ENCODE results near the gene GALNT16. TPM values are rescaled to one million over a fixed set of nuclear protein-coding genes. Genes with fewer than 3 reads are reported as not detected.

Gene GALNT16
- total RNA-seq, 1 experiment from 2014 or later: 4.0 TPM

DNA sequence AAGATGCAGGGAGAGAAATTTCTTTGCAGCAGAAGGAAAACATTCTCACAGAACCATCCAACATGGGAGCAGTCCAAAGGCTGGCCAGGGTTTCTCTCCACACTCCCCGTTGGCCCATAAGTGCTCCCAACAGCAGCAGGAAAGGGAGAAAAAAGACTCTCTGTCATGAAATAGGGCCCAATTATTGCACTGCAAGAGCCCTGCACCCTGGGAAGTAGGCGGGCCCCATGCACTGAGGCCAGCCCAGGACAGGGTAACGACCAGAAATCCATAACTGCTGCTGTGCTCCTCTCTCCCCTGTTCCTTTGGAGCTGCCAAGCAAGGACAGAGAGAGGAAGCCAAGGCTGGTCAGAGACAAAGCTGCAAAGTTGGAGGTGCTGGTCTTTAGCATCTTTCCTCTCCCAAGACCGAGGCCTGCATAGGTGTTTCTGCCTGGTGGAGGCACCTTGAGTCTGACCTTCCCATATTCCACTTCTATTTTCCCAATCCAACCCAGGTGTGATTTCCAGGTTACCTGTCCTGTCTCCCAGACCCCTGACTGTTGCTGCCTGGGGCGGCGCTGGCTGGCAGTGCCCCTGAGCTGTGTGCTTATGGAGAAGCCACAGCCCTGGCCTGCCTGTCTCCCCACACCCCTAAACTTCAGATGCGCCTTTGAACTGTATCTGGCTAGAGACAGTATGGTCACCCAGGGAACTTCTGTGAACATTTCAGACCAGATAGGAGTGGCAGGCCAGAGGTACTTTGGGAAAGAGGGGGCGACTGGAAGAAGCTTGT, 6.8 kb downstream of the GALNT16 start:
- no peak for DNase-seq
- Mint-ChIP-seq H3K9me3 (ENCODE audit: low read depth, unreplicated experiment) (no peaks in the 10 kb centered on the region), H3K4me1 (ENCODE audit: low read depth, unreplicated experiment) (no peaks in the 10 kb centered on the region), H3K36me3 (ENCODE audit: insufficient read depth, unreplicated experiment) (no peaks in the 10 kb centered on the region), H3K27me3 (ENCODE audit: unreplicated experiment) (peaks cover 41% of the 10 kb centered on the region), H3K4me3 (ENCODE audit: low read depth, unreplicated experiment) (no peak overlapping the region), H3K27ac (ENCODE audit: unreplicated experiment) (no peak overlapping the region)
- intact Hi-C loops (cut with micrococcal nuclease; ENCODE audit: unreplicated experiment): no loop called here
- no TSS peak for BruUV-seq (replicated peaks)
- TF ChIP-seq, protein P1, sequence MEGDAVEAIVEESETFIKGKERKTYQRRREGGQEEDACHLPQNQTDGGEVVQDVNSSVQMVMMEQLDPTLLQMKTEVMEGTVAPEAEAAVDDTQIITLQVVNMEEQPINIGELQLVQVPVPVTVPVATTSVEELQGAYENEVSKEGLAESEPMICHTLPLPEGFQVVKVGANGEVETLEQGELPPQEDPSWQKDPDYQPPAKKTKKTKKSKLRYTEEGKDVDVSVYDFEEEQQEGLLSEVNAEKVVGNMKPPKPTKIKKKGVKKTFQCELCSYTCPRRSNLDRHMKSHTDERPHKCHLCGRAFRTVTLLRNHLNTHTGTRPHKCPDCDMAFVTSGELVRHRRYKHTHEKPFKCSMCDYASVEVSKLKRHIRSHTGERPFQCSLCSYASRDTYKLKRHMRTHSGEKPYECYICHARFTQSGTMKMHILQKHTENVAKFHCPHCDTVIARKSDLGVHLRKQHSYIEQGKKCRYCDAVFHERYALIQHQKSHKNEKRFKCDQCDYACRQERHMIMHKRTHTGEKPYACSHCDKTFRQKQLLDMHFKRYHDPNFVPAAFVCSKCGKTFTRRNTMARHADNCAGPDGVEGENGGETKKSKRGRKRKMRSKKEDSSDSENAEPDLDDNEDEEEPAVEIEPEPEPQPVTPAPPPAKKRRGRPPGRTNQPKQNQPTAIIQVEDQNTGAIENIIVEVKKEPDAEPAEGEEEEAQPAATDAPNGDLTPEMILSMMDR (IDR thresholded peaks at IDR 0.05; ENCODE audit: unreplicated experiment): no peak
- CTCF ChIA-PET: no interaction called here

DNA sequence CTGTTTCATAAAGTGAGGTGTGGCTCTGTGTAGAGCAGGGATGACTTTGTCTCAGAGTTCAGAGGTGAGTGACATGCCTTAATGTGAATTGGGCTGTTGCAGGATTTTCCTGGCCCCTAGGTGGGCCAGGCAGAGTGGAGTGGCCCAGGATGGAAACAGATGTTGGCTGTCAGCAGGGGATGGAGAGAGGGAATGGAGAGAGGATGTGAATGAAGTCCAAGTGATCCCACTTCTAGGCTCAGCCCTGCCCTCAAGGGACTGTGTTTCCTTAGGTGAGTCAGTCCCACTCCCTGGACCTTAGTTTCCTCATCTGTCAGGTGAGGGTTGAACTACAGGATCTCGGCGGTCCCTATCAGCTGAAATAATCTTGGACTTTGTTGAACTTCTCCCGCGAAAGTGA, 7.5 kb downstream of the GALNT16 start:
- no TSS peak for BruUV-seq (replicated peaks)
- no peak overlapping the region for H3K4me3 Mint-ChIP-seq (ENCODE audit: low read depth, unreplicated experiment)
- TF ChIP-seq, protein P1 (IDR thresholded peaks at IDR 0.05; ENCODE audit: unreplicated experiment): no peak
- H3K4me1 Mint-ChIP-seq (ENCODE audit: low read depth, unreplicated experiment): no peaks in the 10 kb centered on the region
- H3K27me3 Mint-ChIP-seq (ENCODE audit: unreplicated experiment): peaks cover 33% of the 10 kb centered on the region
- no peak for DNase-seq
- intact Hi-C loops (cut with micrococcal nuclease; ENCODE audit: unreplicated experiment): no loop called here
- CTCF ChIA-PET: no interaction called here
- no peak overlapping the region for H3K27ac Mint-ChIP-seq (ENCODE audit: unreplicated experiment)
- H3K36me3 Mint-ChIP-seq (ENCODE audit: insufficient read depth, unreplicated experiment): no peaks in the 10 kb centered on the region
- no peaks in the 10 kb centered on the region for H3K9me3 Mint-ChIP-seq (ENCODE audit: low read depth, unreplicated experiment)

DNA sequence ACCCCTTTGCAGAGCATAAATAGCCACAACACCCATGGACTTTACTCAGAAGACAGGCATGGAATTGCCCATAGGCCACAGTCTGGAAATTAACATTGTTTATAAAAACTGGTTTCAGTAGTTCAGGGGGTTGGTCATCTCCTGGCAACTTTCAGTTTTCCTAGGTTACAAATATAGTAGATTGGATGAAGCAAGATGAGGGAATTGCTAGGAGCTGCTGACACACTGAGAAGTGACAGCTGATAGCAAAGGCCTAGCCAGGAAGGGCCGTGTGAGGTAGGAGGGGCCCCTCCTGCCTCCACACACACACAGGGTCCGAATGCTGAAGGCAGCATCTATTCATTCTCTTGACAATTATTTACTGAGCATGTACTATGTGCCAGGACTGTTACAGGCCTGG, 8.3 kb downstream of the GALNT16 start:
- H3K4me1 Mint-ChIP-seq (ENCODE audit: low read depth, unreplicated experiment): no peaks in the 10 kb centered on the region
- H3K27me3 Mint-ChIP-seq (ENCODE audit: unreplicated experiment): peaks cover 29% of the 10 kb centered on the region
- CTCF ChIA-PET: interaction anchor here (0.6 kb wide), 1 partner anchor 1555 kb away, joined by 4 read pairs; no protein-coding TSS in a partner anchor
- no TSS peak for BruUV-seq (replicated peaks)
- no peak for DNase-seq
- no peaks in the 10 kb centered on the region for H3K9me3 Mint-ChIP-seq (ENCODE audit: low read depth, unreplicated experiment)
- intact Hi-C loops (cut with micrococcal nuclease; ENCODE audit: unreplicated experiment): no loop called here
- no peaks in the 10 kb centered on the region for H3K36me3 Mint-ChIP-seq (ENCODE audit: insufficient read depth, unreplicated experiment)
- H3K4me3 Mint-ChIP-seq (ENCODE audit: low read depth, unreplicated experiment): no peak overlapping the region
- H3K27ac Mint-ChIP-seq (ENCODE audit: unreplicated experiment): no peak overlapping the region
- TF ChIP-seq, protein P1 (IDR thresholded peaks at IDR 0.05; ENCODE audit: unreplicated experiment): no peak

DNA sequence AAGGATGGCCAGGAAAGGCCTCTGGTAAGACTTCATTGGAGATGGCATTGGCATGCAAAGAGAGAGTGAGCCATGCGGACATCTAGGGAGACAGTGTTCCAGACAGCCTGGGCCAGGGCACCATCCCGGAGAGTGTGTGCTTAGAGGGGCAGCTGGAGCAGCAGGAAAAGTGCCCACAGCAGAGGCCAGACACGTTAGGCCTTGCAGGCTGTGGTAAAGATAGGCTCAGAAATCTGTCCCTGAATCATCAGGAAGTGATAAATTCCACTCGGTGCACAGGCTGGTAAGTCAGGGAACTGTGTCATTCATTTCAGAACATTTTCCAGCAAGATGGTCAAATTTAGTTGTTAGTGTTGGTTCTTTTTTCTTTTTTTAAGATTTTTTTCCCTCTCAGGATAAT, 8.8 kb downstream of the GALNT16 start:
- no peaks in the 10 kb centered on the region for H3K36me3 Mint-ChIP-seq (ENCODE audit: insufficient read depth, unreplicated experiment)
- intact Hi-C loops (cut with micrococcal nuclease; ENCODE audit: unreplicated experiment): no loop called here
- BruUV-seq (replicated peaks): no TSS peak
- DNase-seq: no peak
- H3K27ac Mint-ChIP-seq (ENCODE audit: unreplicated experiment): no peak overlapping the region
- no peak overlapping the region for H3K4me3 Mint-ChIP-seq (ENCODE audit: low read depth, unreplicated experiment)
- H3K4me1 Mint-ChIP-seq (ENCODE audit: low read depth, unreplicated experiment): no peaks in the 10 kb centered on the region
- CTCF ChIA-PET: interaction anchor here (0.6 kb wide), 1 partner anchor 1556 kb away, joined by 4 read pairs; no protein-coding TSS in a partner anchor
- H3K9me3 Mint-ChIP-seq (ENCODE audit: low read depth, unreplicated experiment): no peaks in the 10 kb centered on the region
- peaks cover 29% of the 10 kb centered on the region for H3K27me3 Mint-ChIP-seq (ENCODE audit: unreplicated experiment)
- TF ChIP-seq, protein P1 (IDR thresholded peaks at IDR 0.05; ENCODE audit: unreplicated experiment): no peak

Data from Calu3 (cell line).